OCI-LY3 (cell line): ENCODE measurements around the gene UMAD1.

Source experiments
- CTCF ChIP-seq: fragments of 200-600, 300-600 bp; sonication (generic); IDR thresholded peaks from 2 replicates; pipeline ENCODE4 v1.5.1; 2014; ENCODE audit warnings: antibody characterized with exemption, low read length, low read depth
- EZH2phosphoT487 ChIP-seq: fragments of 200-600 bp; shearing (Covaris generic); IDR thresholded peaks from 2 replicates; pipeline ENCODE4 v1.6.1; 2018; ENCODE audit warnings: antibody characterized with exemption, mixed run types, low read depth

- TF ChIP-seq CTCF (no peak), EZH2phosphoT487 (no peak)
These were observed 194.2 kb downstream of the UMAD1 start for GRCh38 chr7:7834761-7835160.
